LNCaP clone FGC (cell line): ENCODE measurements around the gene CRTAC1.

Experiments used
- DNase-seq: peaks from one replicate; pipeline ENCODE4 v3.0.0-alpha.2; 2011; ENCODE audit warnings: low read depth
- H3K4me3 ChIP-seq: 2 replicates; pipeline ENCODE4 v1.5.1; 2011; ENCODE audit warnings: mild to moderate bottlenecking, low read depth, low read length, control low read depth
- CTCF ChIP-seq: IDR thresholded peaks from 2 replicates; pipeline ENCODE4 v1.5.1; 2012; ENCODE audit warnings: mild to moderate bottlenecking; ENCODE audit not compliant: control insufficient read depth, insufficient read depth; ENCODE audit errors: extremely low read depth

Gene CRTAC1

GRCh38 chr10:97873569-97873968 lies 156.9 kb downstream of the CRTAC1 start:
- no peak overlapping the region for H3K4me3 ChIP-seq
- no peak for DNase-seq
- no peak for TF ChIP-seq CTCF

GRCh38 chr10:97870990-97871389 lies 159.4 kb downstream of the CRTAC1 start:
- no peak for DNase-seq
- TF ChIP-seq CTCF, result no peak

GRCh38 chr10:97869091-97870042 lies 161.1 kb downstream of the CRTAC1 start:
- no peak overlapping the region for H3K4me3 ChIP-seq
- TF ChIP-seq CTCF, result peak; percentile 90
- DNase-seq, result peak; percentile 78

More at GRCh38 chr10:97870990-97871389, 159.4 kb downstream of the CRTAC1 start:
- H3K4me3 ChIP-seq, result no peak overlapping the region

GRCh38 chr10:97868134-97868685 lies 162.2 kb downstream of the CRTAC1 start:
- 0 out of 2 replicates have a peak, but pooled peaks have one; percentile 2 for TF ChIP-seq CTCF
- no peak for DNase-seq
- no peak overlapping the region for H3K4me3 ChIP-seq

GRCh38 chr10:97867220-97867800 lies 163.1 kb downstream of the CRTAC1 start:
- TF ChIP-seq CTCF, result no peak
- H3K4me3 ChIP-seq, result no peak overlapping the region
- no peak for DNase-seq

GRCh38 chr10:97866524-97867219 lies 163.7 kb downstream of the CRTAC1 start:
- TF ChIP-seq CTCF, result no peak
- no peak overlapping the region for H3K4me3 ChIP-seq
- no peak for DNase-seq
